ENCODE results near the gene PDZD4.
"Not testable (repeated sequence)": the region's sequence is repeated elsewhere in the genome, so short reads cannot be mapped to it uniquely, and the experiment has no call there.

- not testable (repeated sequence) for TF ChIP-seq LCOR (CRISPR knock-in tag; IDR thresholded peaks at IDR 0.05); POLR2AphosphoS5 (IDR thresholded peaks at IDR 0.05; ENCODE audit: control insufficient read depth, insufficient read depth, low read depth, low read length); FIP1L1 (IDR thresholded peaks at IDR 0.05; ENCODE audit: low read depth, low read length, poor library complexity, severe bottlenecking); ZNF780A (CRISPR knock-in tag; IDR thresholded peaks at IDR 0.05); REST (IDR thresholded peaks at IDR 0.05; ENCODE audit: borderline replicate concordance); REST (CRISPR knock-in tag; IDR thresholded peaks at IDR 0.05; ENCODE audit: low read depth); ZBTB8A (IDR thresholded peaks at IDR 0.05; ENCODE audit: partially characterized antibody); PTRF (tag; IDR thresholded peaks at IDR 0.05)
Observed at GRCh38 chrX:153818064-153818463, 12.3 kb downstream of the PDZD4 start.

Data from K562 (cell line).